MG63 (cell line): ENCODE data around the gene AMOTL1. TPM values are rescaled to one million over a fixed set of nuclear protein-coding genes. Genes with fewer than 3 reads are reported as not detected.

Experiments
- DNase-seq: peaks from one replicate; pipeline ENCODE4 v3.0.0-alpha.2; 2020
- H3K27me3 ChIP-seq: fragments of 250-450 bp; sonication (Bioruptor Pico); 2 replicates; pipeline ENCODE4 v1.5.1; 2020; ENCODE audit warnings: mild to moderate bottlenecking, moderate library complexity
- H3K36me3 ChIP-seq: fragments of 250-450 bp; sonication (Bioruptor Pico); 2 replicates; pipeline ENCODE4 v1.5.1; 2020; ENCODE audit warnings: mild to moderate bottlenecking, moderate library complexity
- H3K4me3 ChIP-seq: fragments of 250-450 bp; sonication (Bioruptor Pico); 2 replicates; pipeline ENCODE4 v1.5.1; 2020; ENCODE audit warnings: mild to moderate bottlenecking, moderate library complexity
- H3K9me3 ChIP-seq: fragments of 250-450 bp; sonication (Bioruptor Pico); 2 replicates; pipeline ENCODE4 v1.5.1; 2020; ENCODE audit warnings: mild to moderate bottlenecking, moderate library complexity
- total RNA-seq: library from RNA; depleted of rRNA; stranded (reverse); fragments of >200 nt; shearing (Covaris generic); gene quantifications from 2 replicates; pipeline ENCODE4 v1.2.3, GENCODE V29; 2014; ENCODE audit warnings: low replicate concordance

Gene AMOTL1
- total RNA-seq, 1 experiment from 2014 or later, result 15.1 TPM

GRCh38 chr11:94815705-94816344, 47.7 kb downstream of the AMOTL1 start:
- H3K36me3 ChIP-seq, result peaks cover 54% of the 10 kb centered on the region
- no peaks in the 10 kb centered on the region for H3K27me3 ChIP-seq
- DNase-seq, result no peak
- no peak overlapping the region for H3K4me3 ChIP-seq
- peaks cover 14% of the 10 kb centered on the region; the same call in 1 of the 2 replicates for H3K9me3 ChIP-seq

GRCh38 chr11:94820480-94820879, 52.3 kb downstream of the AMOTL1 start:
- no peak for DNase-seq
- Histone ChIP-seq H3K9me3 (peaks cover 10% of the 10 kb centered on the region; the same call in 1 of the 2 replicates), H3K36me3 (peaks cover 50% of the 10 kb centered on the region), H3K4me3 (no peak overlapping the region), H3K27me3 (no peaks in the 10 kb centered on the region)

- H3K36me3 ChIP-seq, result peaks cover 48% of the 10 kb centered on the region
- H3K4me3 ChIP-seq, result no peak overlapping the region
- H3K27me3 ChIP-seq, result no peaks in the 10 kb centered on the region
- peaks cover 5% of the 10 kb centered on the region; the same call in 1 of the 2 replicates for H3K9me3 ChIP-seq
- DNase-seq, result no peak
Observed at GRCh38 chr11:94821439-94821838, 53.3 kb downstream of the AMOTL1 start.

GRCh38 chr11:94822080-94822479, 53.9 kb downstream of the AMOTL1 start:
- no peaks in the 10 kb centered on the region for H3K27me3 ChIP-seq
- peaks cover 5% of the 10 kb centered on the region; the same call in 1 of the 2 replicates for H3K9me3 ChIP-seq
- H3K4me3 ChIP-seq, result no peak overlapping the region
- no peak for DNase-seq
- H3K36me3 ChIP-seq, result peaks cover 51% of the 10 kb centered on the region

GRCh38 chr11:94823102-94823732, 55.1 kb downstream of the AMOTL1 start:
- peaks cover 46% of the 10 kb centered on the region for H3K36me3 ChIP-seq
- no peak overlapping the region for H3K4me3 ChIP-seq
- no peaks in the 10 kb centered on the region for H3K9me3 ChIP-seq
- no peak for DNase-seq
- H3K27me3 ChIP-seq, result no peaks in the 10 kb centered on the region

GRCh38 chr11:94825031-94825430, 56.9 kb downstream of the AMOTL1 start:
- peaks cover 41% of the 10 kb centered on the region for H3K36me3 ChIP-seq
- no peaks in the 10 kb centered on the region for H3K9me3 ChIP-seq
- DNase-seq, result no peak
- no peak overlapping the region for H3K4me3 ChIP-seq
- no peaks in the 10 kb centered on the region for H3K27me3 ChIP-seq

- no peak for DNase-seq
- Histone ChIP-seq H3K36me3 (peaks cover 45% of the 10 kb centered on the region), H3K9me3 (no peaks in the 10 kb centered on the region), H3K4me3 (no peak overlapping the region), H3K27me3 (no peaks in the 10 kb centered on the region)
Observed at GRCh38 chr11:94825481-94825880, 57.3 kb downstream of the AMOTL1 start.

GRCh38 chr11:94826415-94826814, 58.3 kb downstream of the AMOTL1 start:
- Histone ChIP-seq H3K4me3 (no peak overlapping the region), H3K36me3 (peaks cover 46% of the 10 kb centered on the region), H3K27me3 (no peaks in the 10 kb centered on the region), H3K9me3 (no peaks in the 10 kb centered on the region)
- no peak for DNase-seq

GRCh38 chr11:94828088-94828487, 59.9 kb downstream of the AMOTL1 start:
- Histone ChIP-seq H3K36me3 (peaks cover 45% of the 10 kb centered on the region), H3K4me3 (no peak overlapping the region), H3K27me3 (no peaks in the 10 kb centered on the region), H3K9me3 (no peaks in the 10 kb centered on the region)
- no peak for DNase-seq

- H3K4me3 ChIP-seq, result no peak overlapping the region
- DNase-seq, result no peak
- peaks cover 50% of the 10 kb centered on the region for H3K36me3 ChIP-seq
- no peaks in the 10 kb centered on the region for H3K27me3 ChIP-seq
- no peaks in the 10 kb centered on the region for H3K9me3 ChIP-seq
Observed at GRCh38 chr11:94830722-94831510, 62.8 kb downstream of the AMOTL1 start.

- no peaks in the 10 kb centered on the region for H3K9me3 ChIP-seq
- peaks cover 46% of the 10 kb centered on the region for H3K36me3 ChIP-seq
- H3K4me3 ChIP-seq, result no peak overlapping the region
- no peaks in the 10 kb centered on the region for H3K27me3 ChIP-seq
- DNase-seq, result no peak
Observed at GRCh38 chr11:94831529-94831928, 63.4 kb downstream of the AMOTL1 start.

- peaks cover 38% of the 10 kb centered on the region for H3K36me3 ChIP-seq
- H3K27me3 ChIP-seq, result no peaks in the 10 kb centered on the region
- no peaks in the 10 kb centered on the region for H3K9me3 ChIP-seq
- no peak overlapping the region for H3K4me3 ChIP-seq
- DNase-seq, result no peak
Observed at GRCh38 chr11:94832604-94833235, 64.6 kb downstream of the AMOTL1 start.

GRCh38 chr11:94834911-94835593, 66.9 kb downstream of the AMOTL1 start:
- no peaks in the 10 kb centered on the region for H3K9me3 ChIP-seq
- H3K4me3 ChIP-seq, result no peak overlapping the region
- peaks cover 35% of the 10 kb centered on the region for H3K36me3 ChIP-seq
- DNase-seq, result peak; percentile 21
- H3K27me3 ChIP-seq, result no peaks in the 10 kb centered on the region

GRCh38 chr11:94835594-94835927, 67.4 kb downstream of the AMOTL1 start:
- Histone ChIP-seq H3K9me3 (no peaks in the 10 kb centered on the region), H3K4me3 (no peak overlapping the region), H3K27me3 (no peaks in the 10 kb centered on the region), H3K36me3 (peaks cover 31% of the 10 kb centered on the region)
- DNase-seq, result no peak

- peaks cover 21% of the 10 kb centered on the region for H3K36me3 ChIP-seq
- H3K9me3 ChIP-seq, result no peaks in the 10 kb centered on the region
- no peak for DNase-seq
- no peaks in the 10 kb centered on the region for H3K27me3 ChIP-seq
- H3K4me3 ChIP-seq, result no peak overlapping the region
Observed at GRCh38 chr11:94837317-94837716, 69.2 kb downstream of the AMOTL1 start.

- Histone ChIP-seq H3K4me3 (no peak overlapping the region), H3K36me3 (peaks cover 18% of the 10 kb centered on the region), H3K9me3 (no peaks in the 10 kb centered on the region), H3K27me3 (no peaks in the 10 kb centered on the region)
- DNase-seq, result no peak
Observed at GRCh38 chr11:94838027-94838731, 70.0 kb downstream of the AMOTL1 start.
